ENCODE data around the gene MRPS6. TPM values are rescaled to one million over a fixed set of nuclear protein-coding genes. Genes with fewer than 3 reads are reported as not detected.

The MRPS6 gene
- total RNA-seq, 1 donor from 2014 or later: 61.9 TPM

DNA sequence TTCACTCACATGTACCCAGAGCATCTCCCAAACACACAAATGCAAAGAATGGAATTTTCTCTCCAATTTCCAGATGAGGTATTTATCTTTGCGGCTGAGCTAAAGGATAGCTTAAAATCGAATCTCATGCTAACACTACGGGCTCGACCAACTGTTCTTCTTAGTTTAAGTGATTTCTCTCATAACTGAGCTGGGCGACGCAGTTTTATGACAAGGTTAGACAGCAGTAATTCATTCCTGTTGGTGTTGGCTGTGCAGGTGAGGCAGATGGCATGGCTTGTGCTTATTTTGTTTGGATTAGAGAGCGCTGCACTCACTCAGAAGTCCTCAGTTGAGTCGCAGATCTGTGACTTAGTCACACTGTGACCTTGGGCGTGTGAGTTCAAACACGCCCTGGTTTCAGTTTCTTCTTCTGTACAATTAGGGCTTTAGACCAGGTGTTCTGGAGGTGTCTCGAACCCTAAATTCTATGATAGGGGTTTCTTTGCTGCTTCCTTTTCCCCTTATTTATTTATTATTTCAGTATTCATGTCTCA, 41.5 kb upstream of the MRPS6 start:
- intact Hi-C loops (cut with micrococcal nuclease): no loop called here
- TF ChIP-seq, protein P1, sequence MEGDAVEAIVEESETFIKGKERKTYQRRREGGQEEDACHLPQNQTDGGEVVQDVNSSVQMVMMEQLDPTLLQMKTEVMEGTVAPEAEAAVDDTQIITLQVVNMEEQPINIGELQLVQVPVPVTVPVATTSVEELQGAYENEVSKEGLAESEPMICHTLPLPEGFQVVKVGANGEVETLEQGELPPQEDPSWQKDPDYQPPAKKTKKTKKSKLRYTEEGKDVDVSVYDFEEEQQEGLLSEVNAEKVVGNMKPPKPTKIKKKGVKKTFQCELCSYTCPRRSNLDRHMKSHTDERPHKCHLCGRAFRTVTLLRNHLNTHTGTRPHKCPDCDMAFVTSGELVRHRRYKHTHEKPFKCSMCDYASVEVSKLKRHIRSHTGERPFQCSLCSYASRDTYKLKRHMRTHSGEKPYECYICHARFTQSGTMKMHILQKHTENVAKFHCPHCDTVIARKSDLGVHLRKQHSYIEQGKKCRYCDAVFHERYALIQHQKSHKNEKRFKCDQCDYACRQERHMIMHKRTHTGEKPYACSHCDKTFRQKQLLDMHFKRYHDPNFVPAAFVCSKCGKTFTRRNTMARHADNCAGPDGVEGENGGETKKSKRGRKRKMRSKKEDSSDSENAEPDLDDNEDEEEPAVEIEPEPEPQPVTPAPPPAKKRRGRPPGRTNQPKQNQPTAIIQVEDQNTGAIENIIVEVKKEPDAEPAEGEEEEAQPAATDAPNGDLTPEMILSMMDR (IDR thresholded peaks at IDR 0.05; ENCODE audit: borderline replicate concordance): no peak
- H3K27me3 ChIP-seq (ENCODE audit: low read depth): no peaks in the 10 kb centered on the region
- no peaks in the 10 kb centered on the region for H3K36me3 ChIP-seq
- no peaks in the 10 kb centered on the region for H3K4me1 ChIP-seq
- H3K9me3 ChIP-seq (replicated peaks): peaks cover 8% of the 10 kb centered on the region
- no peak overlapping the region for H3K4me3 ChIP-seq
- no peak for DNase-seq
- H3K27ac ChIP-seq (replicated peaks): no peak overlapping the region

DNA sequence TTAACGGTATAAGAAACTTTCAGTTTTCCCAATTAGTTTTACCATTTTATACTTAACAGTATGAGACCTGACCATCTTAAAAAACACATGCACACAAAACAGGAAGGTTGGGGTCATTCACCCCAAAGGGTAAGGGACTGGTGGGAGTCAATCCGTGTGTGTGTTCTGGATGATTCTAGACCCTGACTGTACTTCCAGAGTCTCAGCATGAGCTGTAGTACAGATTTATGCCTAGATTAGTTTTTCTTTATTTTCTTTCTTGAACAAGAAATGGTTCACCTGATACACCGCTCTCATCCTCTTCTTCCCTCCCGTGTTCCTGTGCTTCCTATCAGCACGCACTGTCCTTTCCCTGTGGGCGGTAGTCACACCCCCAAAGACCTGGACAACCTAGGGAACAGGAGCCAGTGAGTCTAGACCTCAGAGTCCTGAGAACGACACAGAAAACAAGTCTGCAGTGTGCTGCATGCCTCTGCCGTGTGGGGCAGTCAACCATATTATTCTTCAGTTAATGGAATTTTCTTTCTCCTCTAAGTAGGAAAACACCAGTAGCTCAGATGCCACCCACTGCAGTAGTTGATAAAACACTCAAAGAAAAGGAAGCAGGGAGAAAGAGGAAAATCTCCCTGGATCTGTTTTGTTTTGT, 38.9 kb upstream of the MRPS6 start:
- Histone ChIP-seq H3K27ac (replicated peaks) (no peak overlapping the region), H3K4me3 (no peak overlapping the region), H3K4me1 (no peaks in the 10 kb centered on the region), H3K36me3 (no peaks in the 10 kb centered on the region), H3K27me3 (ENCODE audit: low read depth) (no peaks in the 10 kb centered on the region), H3K9me3 (replicated peaks) (no peaks in the 10 kb centered on the region)
- TF ChIP-seq, protein P1 (IDR thresholded peaks at IDR 0.05; ENCODE audit: borderline replicate concordance): no peak
- intact Hi-C loops (cut with micrococcal nuclease): no loop called here
- DNase-seq: no peak

DNA sequence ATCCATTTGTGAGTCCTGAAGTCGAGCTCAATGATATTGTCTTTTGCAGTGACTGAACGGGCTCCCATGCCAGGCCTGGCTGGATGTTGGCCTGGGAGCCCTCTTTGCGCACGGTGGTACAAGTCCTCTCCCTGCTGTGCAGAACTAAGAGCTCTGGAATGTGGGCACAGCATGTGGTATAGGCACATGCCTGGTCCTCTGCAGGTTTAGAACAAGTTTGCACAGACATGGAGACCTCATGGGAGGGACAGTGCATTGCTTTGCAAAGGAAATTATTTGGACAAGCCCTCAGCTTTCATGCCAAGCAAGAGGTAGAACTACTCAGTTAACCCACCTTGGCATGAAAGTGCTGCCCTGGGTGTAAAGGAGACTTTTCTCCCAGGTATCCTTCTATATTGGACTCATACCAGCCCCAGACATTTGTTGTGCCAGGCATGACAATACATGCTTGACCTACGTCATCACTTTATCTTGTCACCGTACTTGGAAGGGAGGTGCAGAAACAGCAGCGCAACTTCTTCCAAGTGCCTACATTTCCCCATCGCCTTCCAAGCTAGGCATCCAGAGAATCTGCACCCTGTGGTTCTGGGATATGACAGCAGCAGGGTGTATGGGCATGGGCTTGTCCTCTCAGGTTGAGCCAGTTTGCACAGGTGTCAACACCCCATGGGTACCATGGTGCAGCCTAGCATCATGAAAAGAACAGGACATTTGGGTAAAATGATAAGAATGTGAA, 37.6 kb upstream of the MRPS6 start:
- TF ChIP-seq, protein P1 (IDR thresholded peaks at IDR 0.05; ENCODE audit: borderline replicate concordance): no peak
- Histone ChIP-seq H3K27me3 (ENCODE audit: low read depth) (no peaks in the 10 kb centered on the region), H3K4me3 (no peak overlapping the region), H3K27ac (replicated peaks) (no peak overlapping the region), H3K4me1 (no peaks in the 10 kb centered on the region), H3K36me3 (no peaks in the 10 kb centered on the region), H3K9me3 (replicated peaks) (no peaks in the 10 kb centered on the region)
- DNase-seq: no peak
- intact Hi-C loops (cut with micrococcal nuclease): no loop called here

DNA sequence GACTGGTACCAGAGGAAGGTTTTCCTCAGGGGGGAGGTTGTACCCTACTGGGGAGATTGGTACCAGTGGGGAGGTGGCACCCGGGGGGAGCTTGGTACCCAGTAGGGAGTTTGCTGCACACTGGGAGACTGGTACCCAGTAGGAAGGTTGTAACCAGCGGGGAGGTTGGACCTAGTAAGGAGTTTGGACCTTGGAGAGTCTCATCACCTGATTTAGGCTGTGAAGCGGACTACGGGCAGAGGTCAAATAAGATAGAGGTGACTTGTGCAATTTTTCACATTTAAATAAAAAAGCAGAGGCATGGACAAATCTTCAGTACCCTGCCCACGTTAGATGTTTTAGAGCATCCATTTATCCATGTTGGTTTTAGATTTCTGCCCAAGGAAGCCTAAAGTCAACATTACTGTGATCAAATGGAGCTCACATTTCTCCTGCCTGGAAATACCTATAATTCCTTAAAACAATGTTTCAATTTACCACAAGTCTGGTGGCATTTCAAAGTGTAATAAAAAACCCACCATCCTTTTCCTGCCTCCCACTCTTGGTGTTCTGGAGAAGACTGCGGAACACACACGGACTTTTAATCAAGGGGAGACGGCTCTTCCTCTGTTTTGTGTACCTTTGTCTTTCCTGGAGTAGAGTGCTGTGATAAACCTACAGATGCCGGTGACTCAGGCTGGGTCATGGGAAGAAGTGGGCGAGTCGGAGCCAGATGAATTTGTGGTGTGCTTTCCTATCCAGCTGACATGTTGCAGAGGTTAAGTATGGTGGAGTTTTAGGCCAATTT, 36.2 kb upstream of the MRPS6 start:
- H3K4me1 ChIP-seq: no peaks in the 10 kb centered on the region
- intact Hi-C loops (cut with micrococcal nuclease): no loop called here
- TF ChIP-seq, protein P1 (IDR thresholded peaks at IDR 0.05; ENCODE audit: borderline replicate concordance): no peak
- H3K9me3 ChIP-seq (replicated peaks): no peaks in the 10 kb centered on the region
- H3K27me3 ChIP-seq (ENCODE audit: low read depth): no peaks in the 10 kb centered on the region
- no peak overlapping the region for H3K4me3 ChIP-seq
- H3K36me3 ChIP-seq: no peaks in the 10 kb centered on the region
- no peak for DNase-seq
- H3K27ac ChIP-seq (replicated peaks): no peak overlapping the region

DNA sequence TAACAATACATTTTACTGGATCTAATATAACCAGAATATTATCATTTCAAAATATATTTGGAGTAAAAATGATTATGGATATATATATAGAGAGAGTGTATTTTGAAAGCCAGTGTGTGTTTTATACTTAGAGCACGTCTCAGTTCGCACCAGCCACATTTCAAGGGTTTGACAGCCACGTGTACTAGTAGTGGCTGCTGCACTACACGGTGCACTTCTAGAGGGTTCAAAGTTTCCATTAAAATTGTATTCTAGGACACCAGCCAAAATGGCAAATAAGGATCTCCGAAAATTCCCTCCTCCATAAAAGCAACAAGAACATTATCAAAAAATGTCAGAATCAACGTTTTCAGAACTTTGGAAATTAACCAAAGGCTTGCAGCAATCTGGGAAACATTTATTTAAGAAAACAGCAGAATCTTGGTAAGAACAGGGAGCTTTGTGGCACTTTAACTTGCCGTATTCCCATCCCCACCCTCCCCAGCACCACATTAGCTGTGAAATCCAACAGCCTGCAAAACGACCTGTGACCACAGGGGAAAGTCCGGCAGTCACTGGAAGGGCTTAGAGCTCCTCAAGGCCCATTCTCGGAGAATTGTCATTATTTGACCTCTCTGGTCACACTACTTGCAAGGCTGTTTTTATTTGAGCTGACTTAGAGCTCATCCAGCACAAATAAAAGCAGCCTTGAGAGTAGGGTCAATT, 33.5 kb upstream of the MRPS6 start:
- intact Hi-C loops (cut with micrococcal nuclease): no loop called here
- H3K4me3 ChIP-seq: no peak overlapping the region
- no peaks in the 10 kb centered on the region for H3K36me3 ChIP-seq
- H3K9me3 ChIP-seq (replicated peaks): no peaks in the 10 kb centered on the region
- DNase-seq: no peak
- no peaks in the 10 kb centered on the region for H3K27me3 ChIP-seq (ENCODE audit: low read depth)
- no peak overlapping the region for H3K27ac ChIP-seq (replicated peaks)
- TF ChIP-seq, protein P1 (IDR thresholded peaks at IDR 0.05; ENCODE audit: borderline replicate concordance): no peak
- no peaks in the 10 kb centered on the region for H3K4me1 ChIP-seq
